CD4-positive, CD25-positive, alpha-beta regulatory T cell (primary cell): ENCODE data around the gene KLHL10. TPM values are rescaled to one million over a fixed set of nuclear protein-coding genes. Genes with fewer than 3 reads are reported as not detected.
"Not testable (repeated sequence)": the region's sequence is repeated elsewhere in the genome, so short reads cannot be mapped to it uniquely, and the experiment has no call there.

Source experiments
- ATAC-seq, 2 donors: fragments of 150-1000 bp; cut with Tn5 transposase; one replicate each; pipeline ENCODE4 v1.10.0; 2021; ENCODE audit warnings: low read depth in 2 of 2, moderate number of reproducible peaks in 2 of 2, moderate library complexity in 1 of 2
- DNase-seq, 3 donors: peaks; one replicate each; pipeline versions ENCODE4 v3.0.0 to v3.0.0-alpha.2; 2012 to 2022; ENCODE audit warnings: mixed read lengths in 1 of 3
- H3K27ac ChIP-seq: one replicate; pipeline ENCODE4 v1.7.0; 2013; ENCODE audit warnings: mild to moderate bottlenecking, low read length; ENCODE audit not compliant: insufficient read depth, poor library complexity, severe bottlenecking
- H3K27me3 ChIP-seq: one replicate; pipeline ENCODE4 v1.7.0; 2013; ENCODE audit warnings: low read length; ENCODE audit not compliant: control insufficient read depth, insufficient read depth
- H3K36me3 ChIP-seq: one replicate; pipeline ENCODE4 v1.7.0; 2013; ENCODE audit warnings: mild to moderate bottlenecking, low read length, moderate library complexity; ENCODE audit not compliant: control insufficient read depth, insufficient read depth
- H3K4me1 ChIP-seq: 2 replicates; pipeline ENCODE4 v1.7.0; 2013; ENCODE audit warnings: mild to moderate bottlenecking, low read length; ENCODE audit not compliant: insufficient read depth, control insufficient read depth, poor library complexity, severe bottlenecking
- H3K4me3 ChIP-seq: one replicate; pipeline ENCODE4 v1.7.0; 2013; ENCODE audit warnings: low read depth, mild to moderate bottlenecking, low read length, moderate library complexity
- H3K9me3 ChIP-seq, 2 experiments: 1 replicate in 1 of 2; 2 replicates in 1 of 2; pipeline ENCODE4 v1.7.0; 2013; ENCODE audit warnings: low read length in 2 of 2, mild to moderate bottlenecking in 1 of 2, moderate library complexity in 1 of 2; ENCODE audit not compliant: control insufficient read depth in 2 of 2
- H3K27ac Mint-ChIP-seq, 3 donors: one replicate each; pipeline ENCODE4 v1.8.0; 2020 to 2022; ENCODE audit warnings: mild to moderate bottlenecking in 3 of 3, mixed read lengths in 3 of 3, moderate library complexity in 2 of 3
- H3K27me3 Mint-ChIP-seq: one replicate; pipeline ENCODE4 v1.8.0; 2022; ENCODE audit warnings: mild to moderate bottlenecking, mixed read lengths
- H3K36me3 Mint-ChIP-seq: one replicate; pipeline ENCODE4 v1.8.0; 2020; ENCODE audit warnings: mixed read lengths
- H3K4me1 Mint-ChIP-seq, 4 donors: one replicate each; pipeline ENCODE4 v1.8.0; 2020 to 2022; ENCODE audit warnings: mixed read lengths in 4 of 4, mild to moderate bottlenecking in 1 of 4
- H3K4me3 Mint-ChIP-seq, 4 donors: one replicate each; pipeline ENCODE4 v1.8.0; 2020 to 2022; ENCODE audit warnings: mild to moderate bottlenecking in 4 of 4, mixed read lengths in 4 of 4, moderate library complexity in 3 of 4
- H3K9me3 Mint-ChIP-seq, 7 donors: one replicate each; pipeline ENCODE4 v1.8.0; 2020 to 2022; ENCODE audit warnings: mixed read lengths in 7 of 7, mild to moderate bottlenecking in 3 of 7, moderate library complexity in 2 of 7
- polyA plus RNA-seq, 4 donors: library from polyadenylated mRNA; unstranded; fragments of 300-500 nt; fragmentation: Illumina TruSeq; gene quantifications; one replicate each; pipeline ENCODE4 v1.2.3, GENCODE V29; 2021
- total RNA-seq: library from RNA; stranded (reverse); gene quantifications from one replicate; pipeline ENCODE4 v1.2.3, GENCODE V29; 2022

Gene KLHL10
- total and polyA plus RNA-seq, 5 donors from 2014 or later: 0.19 to 0.25 (median 0.21) TPM; not detected in 2

DNA sequence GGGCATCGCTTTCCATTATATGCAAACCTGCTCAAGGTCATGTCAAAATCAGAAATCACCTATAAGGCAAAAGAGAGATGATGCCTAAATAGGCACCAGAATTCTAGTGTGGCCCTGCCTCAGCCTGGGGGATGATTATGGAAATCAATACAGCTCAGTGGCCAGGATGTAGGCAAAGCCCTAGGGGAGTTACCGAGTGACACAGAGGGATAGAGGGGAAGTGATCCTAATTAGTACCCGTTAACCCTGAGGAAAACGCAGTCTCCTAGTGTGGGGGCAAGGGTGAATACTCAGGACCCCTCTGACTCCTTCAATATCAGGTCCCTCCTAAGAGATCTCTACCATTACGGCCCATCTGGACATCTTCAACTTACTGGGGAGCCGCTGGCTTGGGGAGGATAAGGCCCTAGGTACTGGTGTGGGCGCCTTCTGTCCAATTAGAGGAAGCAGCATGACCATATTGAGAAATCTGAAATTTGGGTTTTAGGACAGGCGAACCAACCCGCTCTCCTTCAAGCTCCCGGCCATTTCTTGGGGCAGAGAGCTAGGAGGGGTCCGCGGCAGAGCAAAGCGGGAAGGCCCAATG is 2.3 kb upstream of the KLHL10 start:
- no peak for DNase-seq
- H3K4me3 ChIP-seq: peak overlapping the region; percentile 44
- Mint-ChIP-seq H3K4me1 (peaks cover 8 to 26% (median 9%) of the 10 kb centered on the region in 4 donors), H3K36me3 (peaks cover 13% of the 10 kb centered on the region), H3K27ac (peak overlapping the region; percentile 70 to 88 (median 75)), H3K27me3 (peaks cover 16% of the 10 kb centered on the region), H3K9me3 (no peaks in the 10 kb centered on the region), H3K4me3 (peak overlapping the region; percentile 87 to 91 (median 89))
- no peaks in the 10 kb centered on the region for H3K9me3 ChIP-seq
- no peak for ATAC-seq
- peaks cover 12% of the 10 kb centered on the region for H3K4me1 ChIP-seq
- peaks cover 3% of the 10 kb centered on the region for H3K27me3 ChIP-seq
- no peak overlapping the region for H3K27ac ChIP-seq
- peaks cover 5% of the 10 kb centered on the region for H3K36me3 ChIP-seq

GRCh38 chr17:41835800-41836549 is 1.6 kb upstream of the KLHL10 start, which contains the start of gene NT5C3B:
Gene NT5C3B, minus strand, starts transcription at chr17:41836232. Its CDS starts 39 bp downstream, at chr17:41836193.
- Histone ChIP-seq H3K4me1 (peaks cover 12% of the 10 kb centered on the region), H3K36me3 (no peaks in the 10 kb centered on the region), H3K27me3 (peaks cover 3% of the 10 kb centered on the region), H3K9me3 (no peaks in the 10 kb centered on the region), H3K4me3 (peak within 1 kb of the TSS; percentile 57), H3K27ac (no peak within 1 kb of the TSS)
- Mint-ChIP-seq H3K27me3 (peaks cover 16% of the 10 kb centered on the region), H3K36me3 (peaks cover 8% of the 10 kb centered on the region), H3K4me3 (peak within 1 kb of the TSS; percentile 87 to 91 (median 89)), H3K27ac (peak within 1 kb of the TSS; percentile 70 to 88 (median 84)), H3K4me1 (peaks cover 8 to 26% (median 9%) of the 10 kb centered on the region in 4 donors), H3K9me3 (no peaks in the 10 kb centered on the region)
- ATAC-seq (peak; percentile 63 to 78), DNase-seq (peak; percentile 25 to 50 (median 29))

DNA sequence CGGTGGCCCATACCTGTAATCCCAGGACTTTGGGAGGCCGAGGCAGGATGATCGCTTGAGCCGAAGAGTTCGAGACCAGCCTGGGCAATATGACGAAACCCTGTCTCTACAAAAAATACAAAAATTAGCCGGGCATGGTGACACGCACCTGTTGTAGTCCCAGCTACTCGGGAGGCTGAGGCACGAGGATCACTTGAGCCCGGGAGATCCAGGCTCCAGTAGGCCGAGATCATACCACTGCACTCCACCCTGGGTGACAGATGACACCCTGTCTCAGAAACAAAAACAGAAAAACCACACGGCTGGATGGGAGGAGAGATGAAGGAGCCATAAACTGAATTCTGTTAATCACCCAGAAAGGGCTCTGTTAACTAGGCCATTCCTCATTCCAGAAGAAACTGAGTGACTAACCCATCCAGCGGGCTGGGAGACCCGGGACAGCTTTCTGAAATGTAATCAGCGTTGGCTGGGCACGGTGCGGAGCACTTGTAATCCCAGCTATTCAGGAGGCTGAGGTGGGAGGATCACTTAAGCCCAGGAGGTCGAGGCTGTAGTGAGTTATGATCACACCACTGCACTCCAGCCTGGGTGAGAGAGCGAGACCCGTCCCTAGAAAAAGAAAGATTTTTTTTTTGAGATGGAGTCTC is 952 bp upstream of the KLHL10 start:
- peak in 1 of 3 donors; percentile 21 for DNase-seq
- peak overlapping the region; percentile 57 for H3K4me3 ChIP-seq
- H3K4me3 Mint-ChIP-seq: peak overlapping the region; percentile 69 to 88 (median 84)
- peaks cover 3% of the 10 kb centered on the region for H3K36me3 Mint-ChIP-seq
- ATAC-seq: no peak
- no peak overlapping the region for H3K27ac ChIP-seq
- H3K9me3 ChIP-seq: no peaks in the 10 kb centered on the region
- peaks cover 16% of the 10 kb centered on the region for H3K27me3 Mint-ChIP-seq
- H3K9me3 Mint-ChIP-seq: no peaks in the 10 kb centered on the region
- H3K4me1 ChIP-seq: peaks cover 12% of the 10 kb centered on the region
- H3K36me3 ChIP-seq: no peaks in the 10 kb centered on the region
- H3K4me1 Mint-ChIP-seq: peaks cover 8 to 26% (median 9%) of the 10 kb centered on the region in 4 donors
- H3K27ac Mint-ChIP-seq: peak overlapping the region in 2 of 3 donors; percentile 69 to 84
- H3K27me3 ChIP-seq: peaks cover 3% of the 10 kb centered on the region

GRCh38 chr17:41839448-41839847 is 1.8 kb downstream of the KLHL10 start:
- not testable (repeated sequence) for H3K9me3 ChIP-seq, H3K36me3 Mint-ChIP-seq, H3K9me3 Mint-ChIP-seq, DNase-seq, H3K27ac ChIP-seq, H3K27me3 ChIP-seq, H3K27ac Mint-ChIP-seq, H3K4me3 ChIP-seq, H3K4me3 Mint-ChIP-seq, ATAC-seq, H3K36me3 ChIP-seq
- H3K4me1 ChIP-seq: peaks cover 12% of the 10 kb centered on the region
- Mint-ChIP-seq H3K4me1 (peaks cover 5 to 19% (median 9%) of the 10 kb centered on the region in 4 donors), H3K27me3 (peaks cover 12% of the 10 kb centered on the region)

GRCh38 chr17:41840781-41841180 is 3.2 kb downstream of the KLHL10 start:
- H3K27ac ChIP-seq, H3K4me1 Mint-ChIP-seq, DNase-seq, H3K27me3 Mint-ChIP-seq, H3K4me3 Mint-ChIP-seq, H3K9me3 Mint-ChIP-seq, H3K4me1 ChIP-seq, ATAC-seq, H3K27me3 ChIP-seq, H3K4me3 ChIP-seq, H3K36me3 ChIP-seq, H3K27ac Mint-ChIP-seq, H3K9me3 ChIP-seq, H3K36me3 Mint-ChIP-seq: not testable (repeated sequence)

GRCh38 chr17:41844971-41845370 is 7.3 kb downstream of the KLHL10 start:
- H3K4me1 ChIP-seq: no peaks in the 10 kb centered on the region
- peaks cover 6% of the 10 kb centered on the region for H3K36me3 Mint-ChIP-seq
- H3K27ac ChIP-seq: no peak overlapping the region
- H3K9me3 ChIP-seq: no peaks in the 10 kb centered on the region
- H3K27me3 ChIP-seq: no peaks in the 10 kb centered on the region
- H3K4me1 Mint-ChIP-seq: peaks cover 5 to 17% (median 9%) of the 10 kb centered on the region in 4 donors
- H3K4me3 Mint-ChIP-seq: no peak overlapping the region
- H3K9me3 Mint-ChIP-seq: no peaks in the 10 kb centered on the region
- DNase-seq (no peak), ATAC-seq (no peak)
- H3K4me3 ChIP-seq: no peak overlapping the region
- peaks cover 4% of the 10 kb centered on the region for H3K36me3 ChIP-seq
- no peaks in the 10 kb centered on the region for H3K27me3 Mint-ChIP-seq
- H3K27ac Mint-ChIP-seq: no peak overlapping the region

DNA sequence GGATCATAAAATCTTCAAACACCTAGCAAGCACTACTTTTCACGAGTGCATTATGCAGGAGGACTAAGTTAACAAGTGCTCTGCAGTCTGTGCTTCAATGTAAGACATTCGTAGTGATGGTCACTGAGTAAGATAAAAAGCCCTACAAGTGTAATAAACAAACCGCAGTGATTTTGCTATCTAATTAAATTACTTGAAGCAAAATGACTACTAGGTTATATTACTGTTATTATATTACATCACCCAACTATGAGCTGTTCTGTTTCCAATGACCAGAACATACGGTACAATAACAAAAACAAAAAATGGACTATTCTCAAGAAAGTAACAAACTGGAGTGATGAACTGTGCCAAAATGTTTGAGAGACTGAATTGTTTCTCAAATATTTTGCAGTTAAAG is 11.2 kb downstream of the KLHL10 start:
- Histone ChIP-seq H3K36me3 (peaks cover 25% of the 10 kb centered on the region), H3K4me3 (no peak overlapping the region), H3K27ac (no peak overlapping the region), H3K9me3 (no peaks in the 10 kb centered on the region), H3K4me1 (peaks cover 6% of the 10 kb centered on the region), H3K27me3 (no peaks in the 10 kb centered on the region)
- peaks cover 21% of the 10 kb centered on the region for H3K36me3 Mint-ChIP-seq
- no peak for DNase-seq
- H3K4me1 Mint-ChIP-seq: peaks cover 27 to 43% (median 32%) of the 10 kb centered on the region in 4 donors
- no peaks in the 10 kb centered on the region for H3K9me3 Mint-ChIP-seq
- ATAC-seq: no peak
- H3K4me3 Mint-ChIP-seq: no peak overlapping the region
- no peak overlapping the region for H3K27ac Mint-ChIP-seq
- no peaks in the 10 kb centered on the region for H3K27me3 Mint-ChIP-seq
